Neural progenitor cell (in vitro differentiated cells): Measurements from ENCODE around the gene MGAT4B. TPM values are rescaled to one million over a fixed set of nuclear protein-coding genes. Genes with fewer than 3 reads are reported as not detected.
A peak's percentile ranks its signal among the peaks of the same experiment; 100 is the strongest.

ENCODE experiments used
- DNase-seq: peaks from one replicate; pipeline ENCODE4 v3.0.0-alpha.2; 2016; ENCODE audit warnings: low spot score
- H2AFZ ChIP-seq: fragments of 200-600 bp; sonication (generic); replicated peaks from 2 replicates; pipeline ENCODE4 v1.6.1; 2016; ENCODE audit warnings: antibody characterized with exemption
- H3F3A ChIP-seq: fragments of 200-600 bp; sonication (generic); 2 replicates; pipeline ENCODE4 v1.6.1; 2016; ENCODE audit warnings: antibody characterized with exemption, low read depth
- H3K27ac ChIP-seq: fragments of 200-600 bp; sonication (generic); 2 replicates; pipeline ENCODE4 v1.5.1; 2016; ENCODE audit warnings: mild to moderate bottlenecking
- H3K27me3 ChIP-seq: fragments of 200-600 bp; sonication (generic); 2 replicates; pipeline ENCODE4 v1.6.1; 2016; ENCODE audit warnings: mild to moderate bottlenecking, moderate library complexity
- H3K36me3 ChIP-seq: fragments of 200-600 bp; sonication (generic); 2 replicates; pipeline ENCODE4 v1.5.1; 2016
- H3K4me1 ChIP-seq: fragments of 200-600 bp; sonication (generic); 2 replicates; pipeline ENCODE4 v1.6.1; 2016; ENCODE audit warnings: mixed run types
- H3K4me2 ChIP-seq: fragments of 200-600 bp; sonication (generic); 2 replicates; pipeline ENCODE4 v1.6.1; 2016
- H3K4me3 ChIP-seq: fragments of 200-600 bp; sonication (generic); 2 replicates; pipeline ENCODE4 v1.5.1; 2016
- H3K79me2 ChIP-seq: fragments of 200-600 bp; sonication (generic); 2 replicates; pipeline ENCODE4 v1.6.1; 2016; ENCODE audit warnings: low read depth
- H3K9ac ChIP-seq: fragments of 200-600 bp; sonication (generic); 2 replicates; pipeline ENCODE4 v1.6.1; 2016
- H3K9me3 ChIP-seq: fragments of 200-600 bp; sonication (generic); 2 replicates; pipeline ENCODE4 v1.5.1; 2016; ENCODE audit warnings: low read depth
- H4K20me1 ChIP-seq: fragments of 200-600 bp; sonication (generic); 2 replicates; pipeline ENCODE4 v1.6.1; 2016; ENCODE audit warnings: low read depth
- H3K27ac Mint-ChIP-seq: 3 replicates; pipeline ENCODE4 v1.8.0; 2021; ENCODE audit warnings: mixed read lengths
- H3K27me3 Mint-ChIP-seq: 2 replicates; pipeline ENCODE4 v1.8.0; 2022; ENCODE audit warnings: low read depth, mild to moderate bottlenecking, inconsistent platforms, moderate library complexity, mixed read lengths; ENCODE audit not compliant: insufficient read depth
- H3K36me3 Mint-ChIP-seq: 3 replicates; pipeline ENCODE4 v1.8.0; 2021; ENCODE audit warnings: mixed read lengths
- H3K4me1 Mint-ChIP-seq: 3 replicates; pipeline ENCODE4 v1.8.0; 2021; ENCODE audit warnings: mixed read lengths
- H3K4me3 Mint-ChIP-seq: 3 replicates; pipeline ENCODE4 v1.8.0; 2021; ENCODE audit warnings: mild to moderate bottlenecking, moderate library complexity, mixed read lengths
- H3K9me3 Mint-ChIP-seq: 3 replicates; pipeline ENCODE4 v1.8.0; 2020; ENCODE audit warnings: mixed read lengths
- CTCF ChIP-seq: fragments of 200-600 bp; sonication (generic); IDR thresholded peaks from 2 replicates; pipeline ENCODE4 v1.5.1; 2017; ENCODE audit warnings: antibody characterized with exemption, mild to moderate bottlenecking
- EZH2 ChIP-seq: fragments of 200-600 bp; sonication (generic); IDR thresholded peaks from 2 replicates; pipeline ENCODE4 v1.6.1; 2017; ENCODE audit warnings: antibody characterized with exemption, mild to moderate bottlenecking, moderate library complexity
- EZH2phosphoT487 ChIP-seq: fragments of 200-600 bp; sonication (generic); IDR thresholded peaks from 2 replicates; pipeline ENCODE4 v1.6.1; 2017; ENCODE audit warnings: antibody characterized with exemption
- total RNA-seq: library from RNA; depleted of rRNA; stranded (reverse); fragments of >200 nt; gene quantifications from 2 replicates; pipeline ENCODE4 v1.2.3, GENCODE V29; 2015; ENCODE audit warnings: low replicate concordance

Gene MGAT4B
- total RNA-seq, 1 donor from 2014 or later: 32.1 TPM

DNA sequence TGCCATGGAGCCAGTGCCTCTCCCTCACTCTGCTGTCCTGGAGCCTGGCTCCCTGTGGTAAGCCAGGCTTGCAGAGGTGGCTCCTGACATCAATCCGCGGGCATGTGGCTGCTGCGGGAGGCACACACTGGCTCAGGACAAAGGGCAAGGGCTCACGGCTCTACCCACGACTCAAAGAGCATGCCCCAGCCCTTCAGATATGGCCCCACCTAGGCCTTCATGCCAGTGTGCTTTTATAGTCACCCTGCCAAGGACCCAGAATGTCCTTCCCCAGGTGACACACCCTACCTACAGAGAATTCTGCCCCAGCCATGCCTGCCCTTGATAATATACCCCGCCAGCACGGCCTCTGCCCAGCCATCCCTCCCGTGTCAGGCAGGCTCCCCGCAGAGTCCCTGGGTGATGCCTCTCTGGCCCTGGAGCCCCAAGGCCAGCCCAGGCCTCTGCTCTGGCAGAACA is 1.6 kb downstream of the MGAT4B start:
- H3K4me3 Mint-ChIP-seq: peak overlapping the region; percentile 87
- no peaks in the 10 kb centered on the region for H3K27me3 ChIP-seq
- no peak overlapping the region for H2AFZ ChIP-seq
- H3K27me3 Mint-ChIP-seq: peaks cover 6% of the 10 kb centered on the region
- peaks cover 40% of the 10 kb centered on the region for H3K79me2 ChIP-seq
- no peaks in the 10 kb centered on the region for H3K36me3 ChIP-seq
- H3K27ac Mint-ChIP-seq: no peak overlapping the region
- peaks cover 55% of the 10 kb centered on the region for H4K20me1 ChIP-seq
- TF ChIP-seq CTCF: no peak
- TF ChIP-seq EZH2: no peak
- no peak for TF ChIP-seq EZH2phosphoT487
- peaks cover 28% of the 10 kb centered on the region for H3K4me1 ChIP-seq
- no peak for DNase-seq
- no peak overlapping the region for H3K27ac ChIP-seq
- H3K4me2 ChIP-seq: peak overlapping the region; percentile 99
- no peaks in the 10 kb centered on the region for H3K9me3 Mint-ChIP-seq
- no peaks in the 10 kb centered on the region for H3K9me3 ChIP-seq
- H3K4me3 ChIP-seq: peak overlapping the region; percentile 96
- no peak overlapping the region for H3K9ac ChIP-seq
- H3K36me3 Mint-ChIP-seq: peaks cover 7% of the 10 kb centered on the region
- H3K4me1 Mint-ChIP-seq: peaks cover 32% of the 10 kb centered on the region
- H3F3A ChIP-seq: peaks cover 34% of the 10 kb centered on the region

- H3K36me3 ChIP-seq: no peaks in the 10 kb centered on the region
Observed at GRCh38 chr5:179804555-179804947, 2.1 kb downstream of the MGAT4B start.

GRCh38 chr5:179803651-179804554 is 2.8 kb downstream of the MGAT4B start:
- DNase-seq: no peak
- TF ChIP-seq EZH2 (no peak), CTCF (no peak), EZH2phosphoT487 (no peak)
- peaks cover 55% of the 10 kb centered on the region for H4K20me1 ChIP-seq
- H3K27me3 ChIP-seq: no peaks in the 10 kb centered on the region
- Mint-ChIP-seq H3K4me3 (peak overlapping the region; percentile 87), H3K27ac (no peak overlapping the region), H3K4me1 (peaks cover 32% of the 10 kb centered on the region), H3K27me3 (peaks cover 6% of the 10 kb centered on the region), H3K36me3 (peaks cover 12% of the 10 kb centered on the region), H3K9me3 (no peaks in the 10 kb centered on the region)
- H3K4me2 ChIP-seq: peak overlapping the region; percentile 73
- no peak overlapping the region for H3K27ac ChIP-seq
- no peak overlapping the region for H2AFZ ChIP-seq
- H3K36me3 ChIP-seq: no peaks in the 10 kb centered on the region
- H3K4me3 ChIP-seq: peak overlapping the region; percentile 22
- peaks cover 40% of the 10 kb centered on the region for H3K79me2 ChIP-seq
- no peaks in the 10 kb centered on the region for H3K9me3 ChIP-seq
- no peak overlapping the region for H3K9ac ChIP-seq
- H3K4me1 ChIP-seq: peaks cover 28% of the 10 kb centered on the region
- peaks cover 34% of the 10 kb centered on the region for H3F3A ChIP-seq

More at GRCh38 chr5:179804555-179804947, 2.1 kb downstream of the MGAT4B start:
- H3K4me3 Mint-ChIP-seq: peak overlapping the region; percentile 87
- no peaks in the 10 kb centered on the region for H3K9me3 Mint-ChIP-seq
- Histone ChIP-seq H4K20me1 (peaks cover 55% of the 10 kb centered on the region), H3K79me2 (peaks cover 40% of the 10 kb centered on the region), H3K9ac (no peak overlapping the region), H3K4me2 (no peak overlapping the region), H3K4me3 (no peak overlapping the region), H2AFZ (no peak overlapping the region), H3K4me1 (peaks cover 28% of the 10 kb centered on the region), H3K27ac (no peak overlapping the region), H3F3A (peaks cover 34% of the 10 kb centered on the region), H3K9me3 (no peaks in the 10 kb centered on the region), H3K27me3 (no peaks in the 10 kb centered on the region)
- peak overlapping the region; percentile 46 for H3K27ac Mint-ChIP-seq
- DNase-seq: no peak
- TF ChIP-seq EZH2phosphoT487 (no peak), EZH2 (no peak), CTCF (no peak)
- H3K27me3 Mint-ChIP-seq: peaks cover 6% of the 10 kb centered on the region
- H3K4me1 Mint-ChIP-seq: peaks cover 32% of the 10 kb centered on the region
- peaks cover 8% of the 10 kb centered on the region for H3K36me3 Mint-ChIP-seq
